Measurements from ENCODE around the gene PDE11A.

- TF ChIP-seq CTCF (IDR thresholded peaks at IDR 0.05; ENCODE audit: insufficient read depth, low read length, poor library complexity, severe bottlenecking) (no peak), EZH2phosphoT487 (conservative IDR thresholded peaks at IDR 0.05; ENCODE audit: low read length) (no peak)
Measured at GRCh38 chr2:178066890-178067669, 5.5 kb downstream of the PDE11A start.

Data from SU-DHL-6 (cell line).